Mononuclear cell (primary cell): Measurements from ENCODE around the gene SPARC. TPM values are rescaled to one million over a fixed set of nuclear protein-coding genes. Genes with fewer than 3 reads are reported as not detected.
"Not testable (repeated sequence)": the region's sequence is repeated elsewhere in the genome, so short reads cannot be mapped to it uniquely, and the experiment has no call there.

Experiments
- H3K27me3 ChIP-seq: 2 replicates; pipeline ENCODE4 v1.6.0; 2011; ENCODE audit warnings: low read length, control low read depth; ENCODE audit not compliant: insufficient read depth
- H3K4me1 ChIP-seq: 2 replicates; pipeline ENCODE4 v1.5.1; 2011; ENCODE audit warnings: mild to moderate bottlenecking, low read length, control low read depth; ENCODE audit not compliant: insufficient read depth
- H3K4me3 ChIP-seq: 2 replicates; pipeline ENCODE4 v1.5.1; 2011; ENCODE audit warnings: mild to moderate bottlenecking, low read length, moderate library complexity
- H3K9me3 ChIP-seq: 2 replicates; pipeline ENCODE4 v1.5.1; 2011; ENCODE audit warnings: low read depth, mild to moderate bottlenecking, control low read depth, low read length
- total RNA-seq: library from RNA; depleted of rRNA; stranded (reverse); fragments of >200 nt; gene quantifications from one replicate; pipeline ENCODE4 v1.2.3, GENCODE V29; 2012

The SPARC gene, protein sequence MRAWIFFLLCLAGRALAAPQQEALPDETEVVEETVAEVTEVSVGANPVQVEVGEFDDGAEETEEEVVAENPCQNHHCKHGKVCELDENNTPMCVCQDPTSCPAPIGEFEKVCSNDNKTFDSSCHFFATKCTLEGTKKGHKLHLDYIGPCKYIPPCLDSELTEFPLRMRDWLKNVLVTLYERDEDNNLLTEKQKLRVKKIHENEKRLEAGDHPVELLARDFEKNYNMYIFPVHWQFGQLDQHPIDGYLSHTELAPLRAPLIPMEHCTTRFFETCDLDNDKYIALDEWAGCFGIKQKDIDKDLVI
- 110 TPM for total RNA-seq

DNA sequence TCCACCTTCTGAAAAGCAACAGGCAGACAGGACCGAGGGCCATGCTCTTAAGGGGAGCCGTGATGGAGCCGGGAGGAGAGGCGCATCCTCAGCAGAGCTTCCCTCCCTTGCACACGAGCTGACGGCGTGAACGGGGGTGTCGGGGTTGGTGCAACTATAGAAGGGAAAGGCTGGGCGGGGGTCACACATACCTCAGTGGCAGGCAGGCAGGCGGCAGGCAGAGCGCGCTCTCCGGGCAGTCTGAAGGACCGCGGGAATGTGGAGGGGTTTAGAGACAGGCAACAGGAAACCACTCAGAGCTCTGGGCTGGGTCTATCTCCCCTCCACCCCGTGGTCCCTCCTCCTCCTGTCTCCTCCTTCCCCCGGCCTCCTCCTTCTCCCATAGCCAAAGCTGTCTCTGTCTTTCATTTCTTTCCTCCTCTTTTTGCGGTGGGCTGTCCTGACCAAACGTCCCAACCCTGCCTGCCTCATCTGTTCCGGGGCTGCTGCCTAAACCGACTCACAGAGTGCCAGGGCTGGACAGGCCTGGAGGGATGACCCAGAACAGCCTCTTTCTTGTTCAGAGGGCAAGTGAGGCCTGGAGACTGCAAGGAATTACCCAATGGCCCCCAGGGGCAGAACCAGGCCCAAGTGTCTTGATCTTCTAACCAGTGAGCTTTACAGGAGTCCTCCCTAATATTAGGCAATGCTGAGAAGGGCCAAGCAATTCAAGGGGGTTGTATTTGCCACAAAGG is at the start of gene SPARC:
TSS of gene SPARC (minus strand) at position 242 of the 734 bp plus-strand sequence. CDS start 10,727 bp downstream, outside the sequence.
- Histone ChIP-seq H3K27me3 (peaks cover 5% of the 10 kb centered on the region), H3K4me1 (peaks cover 42% of the 10 kb centered on the region), H3K4me3 (no peak within 1 kb of the TSS), H3K9me3 (no peaks in the 10 kb centered on the region)

DNA sequence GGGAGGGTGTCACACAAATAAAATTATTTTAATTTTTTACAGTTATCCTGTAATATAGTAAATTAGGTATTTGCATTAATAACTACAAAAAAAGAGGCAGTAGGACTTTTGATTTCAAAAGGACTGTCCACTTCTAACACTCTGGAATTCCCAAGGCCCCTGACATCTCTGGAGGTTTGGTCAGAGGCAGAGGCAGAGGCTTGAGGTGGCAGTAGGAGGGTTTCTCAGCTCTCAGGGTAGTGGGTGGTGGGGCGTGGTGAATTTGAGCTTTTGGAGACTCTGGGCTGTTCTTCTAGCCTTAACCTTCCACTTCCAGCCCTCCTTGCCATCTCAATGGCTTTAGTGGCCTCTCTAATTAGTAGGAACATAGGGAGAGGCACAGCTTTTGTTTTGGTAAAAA is 48.9 kb upstream of the SPARC start:
- H3K9me3 ChIP-seq: no peaks in the 10 kb centered on the region
- peaks cover 4% of the 10 kb centered on the region for H3K4me1 ChIP-seq
- H3K27me3 ChIP-seq: no peaks in the 10 kb centered on the region
- no peak overlapping the region for H3K4me3 ChIP-seq

DNA sequence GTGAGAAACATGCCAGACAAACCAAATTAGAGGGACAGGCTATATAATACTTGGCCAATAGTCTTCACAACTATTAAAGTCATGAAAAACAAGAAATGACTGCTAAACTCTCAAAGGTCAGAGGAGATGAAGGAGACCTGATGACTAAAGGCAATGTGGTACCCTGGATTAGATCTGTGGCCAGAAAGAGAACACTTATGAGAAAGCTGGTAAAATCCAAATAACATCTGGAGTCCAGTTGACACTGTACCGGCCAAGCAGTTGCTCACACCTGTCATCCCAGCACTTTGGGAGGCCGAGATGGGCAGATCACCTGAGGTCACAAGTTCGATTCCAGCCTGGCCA is 47.3 kb upstream of the SPARC start:
- Histone ChIP-seq H3K4me3 (no peak overlapping the region), H3K9me3 (no peaks in the 10 kb centered on the region), H3K27me3 (no peaks in the 10 kb centered on the region), H3K4me1 (no peaks in the 10 kb centered on the region)

DNA sequence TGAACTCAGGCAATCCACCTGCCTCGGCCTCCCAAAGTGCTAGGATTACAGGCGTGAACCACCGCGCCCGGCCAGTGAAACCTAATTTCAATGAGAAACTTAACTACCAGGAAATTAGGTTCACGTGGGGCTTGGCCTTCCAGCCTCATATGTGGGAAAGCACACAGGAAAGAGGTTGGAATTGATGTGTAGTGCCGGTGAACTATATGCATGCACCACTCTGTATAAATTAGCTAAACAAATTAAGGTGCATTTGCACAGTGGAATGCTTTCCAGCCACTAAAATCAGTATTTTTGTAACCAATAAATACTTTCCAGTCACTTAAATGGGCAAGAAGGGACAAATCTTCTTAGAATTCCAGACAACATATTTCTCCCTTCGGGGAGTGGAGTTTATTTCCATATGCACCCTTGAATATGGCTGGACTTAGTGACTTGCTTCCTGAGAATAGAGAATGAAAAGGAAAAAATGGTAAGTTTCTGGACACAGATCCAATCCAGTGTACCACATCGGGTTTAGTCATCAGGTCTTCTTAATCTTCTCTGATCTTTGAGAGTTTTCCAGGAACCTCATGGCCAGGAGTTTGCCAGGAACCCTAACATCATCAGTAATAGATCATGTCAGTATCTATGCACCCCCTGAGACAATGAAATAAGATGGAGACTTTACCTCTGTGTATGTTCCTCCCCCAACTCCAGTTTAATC is 46.8 kb upstream of the SPARC start:
- H3K4me3 ChIP-seq: no peak overlapping the region
- H3K4me1 ChIP-seq: no peaks in the 10 kb centered on the region
- no peaks in the 10 kb centered on the region for H3K9me3 ChIP-seq
- no peaks in the 10 kb centered on the region for H3K27me3 ChIP-seq

DNA sequence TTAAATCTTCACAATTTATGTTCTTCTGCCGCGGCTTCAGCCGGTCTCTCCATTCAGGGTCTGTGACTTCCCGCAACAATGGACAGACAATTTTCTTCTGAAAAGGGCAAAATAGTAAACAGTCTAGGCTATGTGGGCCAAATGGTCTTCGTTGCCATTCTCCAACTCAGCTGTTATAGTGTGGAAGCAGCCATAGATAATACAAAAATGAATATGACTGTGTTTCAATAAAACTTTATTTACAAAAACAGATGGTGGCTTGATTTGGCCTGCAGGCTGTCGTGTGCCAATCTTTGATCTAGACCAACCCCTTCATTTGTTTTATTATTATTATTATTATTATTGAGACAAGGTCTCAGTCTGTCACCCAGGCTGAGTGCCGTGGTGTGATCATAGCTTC is 43.7 kb upstream of the SPARC start:
- Histone ChIP-seq H3K4me1 (no peaks in the 10 kb centered on the region), H3K4me3 (no peak overlapping the region), H3K27me3 (no peaks in the 10 kb centered on the region), H3K9me3 (no peaks in the 10 kb centered on the region)

DNA sequence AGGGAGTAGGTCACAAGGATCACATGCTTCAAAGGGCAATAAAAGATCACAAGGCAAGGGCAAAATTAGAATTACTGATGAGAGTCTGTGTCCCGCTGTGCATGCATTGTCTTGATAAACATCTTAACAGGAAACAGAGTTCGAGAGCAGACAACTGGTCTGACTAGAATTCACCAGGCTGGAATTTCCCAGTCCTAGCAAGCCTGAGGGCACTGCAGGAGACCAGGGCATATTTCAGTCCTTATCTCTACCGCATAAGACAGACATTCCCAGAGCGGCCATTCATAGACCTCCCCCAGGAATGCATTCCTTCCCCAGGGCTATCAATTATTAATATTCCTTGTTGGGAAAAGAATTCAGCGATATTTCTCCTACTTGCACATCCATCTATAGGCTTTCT is 42.9 kb upstream of the SPARC start:
- H3K9me3 ChIP-seq, H3K4me1 ChIP-seq, H3K27me3 ChIP-seq, H3K4me3 ChIP-seq: not testable (repeated sequence)

DNA sequence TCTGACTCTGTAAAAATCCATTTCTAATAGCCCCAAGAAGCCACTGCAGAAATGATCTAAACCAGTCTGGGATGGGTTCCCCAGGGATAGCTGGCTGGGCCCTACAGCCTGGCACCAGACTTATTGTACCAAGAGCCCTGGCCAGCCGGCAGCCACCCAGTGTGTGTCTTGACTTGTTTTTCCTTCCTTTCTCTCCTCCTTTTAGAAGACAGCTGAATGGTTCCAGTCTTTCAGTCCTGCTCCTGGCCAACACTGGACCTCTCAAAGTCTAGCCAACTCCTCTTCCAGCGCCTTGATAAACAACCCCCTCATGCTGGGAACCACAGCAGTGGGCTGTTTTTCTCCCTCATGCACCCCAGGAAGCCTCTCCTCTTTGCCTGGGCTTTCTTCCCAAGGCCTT is 37.6 kb upstream of the SPARC start:
- H3K4me1 ChIP-seq: peaks cover 27% of the 10 kb centered on the region
- H3K27me3 ChIP-seq: no peaks in the 10 kb centered on the region
- H3K4me3 ChIP-seq: no peak overlapping the region
- H3K9me3 ChIP-seq: no peaks in the 10 kb centered on the region

DNA sequence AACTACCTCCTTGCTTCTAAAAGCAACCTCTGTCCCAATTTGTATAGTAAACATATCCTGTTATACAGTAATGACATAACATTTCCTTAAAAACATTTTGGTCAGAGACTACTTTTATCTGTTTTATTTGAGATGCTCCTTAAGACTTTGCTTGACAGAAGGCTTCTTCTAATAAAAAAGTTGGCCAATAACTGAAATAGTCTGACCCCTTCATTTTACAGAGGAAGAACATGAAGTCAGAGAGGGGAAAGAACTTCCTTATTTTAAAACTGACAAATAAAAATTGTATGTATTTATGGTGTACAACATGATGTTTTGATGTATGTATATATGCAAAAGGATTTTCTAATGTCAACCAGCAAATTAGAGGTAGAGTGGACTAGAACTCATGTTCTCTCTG is 35.8 kb upstream of the SPARC start:
- no peak overlapping the region for H3K4me3 ChIP-seq
- H3K4me1 ChIP-seq: peaks cover 27% of the 10 kb centered on the region
- no peaks in the 10 kb centered on the region for H3K9me3 ChIP-seq
- H3K27me3 ChIP-seq: no peaks in the 10 kb centered on the region

DNA sequence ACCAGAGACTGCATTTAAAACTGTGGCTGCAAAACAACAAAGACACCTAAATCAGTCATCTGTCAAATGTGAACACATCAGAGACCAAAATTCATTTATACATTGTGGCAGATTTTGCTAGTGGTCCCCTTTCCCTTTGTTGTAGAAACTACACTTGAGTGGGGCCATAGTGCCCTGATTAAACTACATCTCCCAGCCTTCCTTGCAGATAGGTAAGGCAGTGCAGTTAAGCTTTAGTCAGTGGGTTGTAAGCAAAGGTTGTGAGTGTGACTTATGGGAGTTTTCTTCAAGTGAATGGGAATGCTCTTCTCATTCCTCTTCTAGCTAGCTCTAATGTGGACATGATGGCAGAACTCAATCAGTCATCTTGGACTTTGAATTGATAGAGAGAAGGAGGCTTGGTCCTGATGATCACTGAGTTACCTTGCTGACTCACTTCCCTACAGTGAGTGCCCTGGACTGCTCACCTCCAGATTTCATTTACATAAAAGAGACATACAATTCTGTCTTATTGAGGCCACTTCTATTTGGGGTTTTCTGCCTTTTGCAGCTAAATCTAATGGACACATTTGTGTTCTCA is 35.2 kb upstream of the SPARC start:
- Histone ChIP-seq H3K9me3 (no peaks in the 10 kb centered on the region), H3K4me3 (no peak overlapping the region), H3K4me1 (peaks cover 27% of the 10 kb centered on the region), H3K27me3 (no peaks in the 10 kb centered on the region)

DNA sequence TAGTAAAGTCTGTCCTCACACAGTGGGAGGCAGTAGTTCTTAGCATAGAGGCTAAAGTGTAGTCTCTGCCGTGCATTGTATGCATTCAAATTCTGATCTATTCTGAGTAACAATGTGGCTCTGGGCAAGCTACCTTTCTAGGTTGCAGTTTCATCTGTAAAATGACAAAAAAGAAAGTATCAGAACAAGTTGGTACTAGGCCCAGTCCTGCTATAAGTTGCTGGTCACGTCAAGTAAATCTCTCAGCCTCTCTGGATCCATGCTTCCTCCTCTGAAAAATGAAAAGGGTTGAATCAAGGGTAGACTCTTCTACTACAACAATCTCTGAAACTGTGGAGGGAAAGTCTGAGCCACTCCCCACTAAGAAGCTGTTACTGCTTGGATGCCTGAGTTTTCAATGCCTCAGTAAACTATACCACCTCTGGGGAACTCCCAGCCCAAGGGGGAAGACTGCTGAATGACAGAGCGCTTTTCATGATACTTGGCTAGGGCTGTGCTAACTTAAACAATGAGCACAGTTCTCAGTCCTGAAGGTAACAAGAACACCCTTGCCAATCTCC is 34.5 kb upstream of the SPARC start:
- H3K4me3 ChIP-seq: no peak overlapping the region
- no peaks in the 10 kb centered on the region for H3K9me3 ChIP-seq
- peaks cover 27% of the 10 kb centered on the region for H3K4me1 ChIP-seq
- no peaks in the 10 kb centered on the region for H3K27me3 ChIP-seq

DNA sequence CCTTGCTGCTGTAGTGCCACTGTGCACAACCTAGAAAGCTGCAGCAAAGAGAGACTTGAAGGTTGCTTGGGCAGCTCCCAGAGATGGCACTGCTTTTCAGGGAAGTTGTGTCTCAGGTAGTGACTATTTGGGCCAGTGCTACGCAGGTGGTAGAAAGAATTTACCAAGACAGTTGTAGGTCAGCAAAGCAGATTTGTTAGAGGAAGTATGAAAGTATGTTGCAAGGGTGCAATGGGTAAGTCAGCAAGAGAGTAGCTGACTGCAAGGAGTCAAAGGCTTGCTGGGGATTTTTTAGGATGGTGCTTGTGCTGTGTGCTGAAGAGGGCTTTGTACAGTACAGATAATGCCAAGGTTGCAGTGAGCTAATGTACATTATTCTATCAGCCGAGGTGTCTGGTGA is 33.5 kb upstream of the SPARC start:
- Histone ChIP-seq H3K4me1 (peaks cover 27% of the 10 kb centered on the region), H3K4me3 (no peak overlapping the region), H3K27me3 (no peaks in the 10 kb centered on the region), H3K9me3 (no peaks in the 10 kb centered on the region)

DNA sequence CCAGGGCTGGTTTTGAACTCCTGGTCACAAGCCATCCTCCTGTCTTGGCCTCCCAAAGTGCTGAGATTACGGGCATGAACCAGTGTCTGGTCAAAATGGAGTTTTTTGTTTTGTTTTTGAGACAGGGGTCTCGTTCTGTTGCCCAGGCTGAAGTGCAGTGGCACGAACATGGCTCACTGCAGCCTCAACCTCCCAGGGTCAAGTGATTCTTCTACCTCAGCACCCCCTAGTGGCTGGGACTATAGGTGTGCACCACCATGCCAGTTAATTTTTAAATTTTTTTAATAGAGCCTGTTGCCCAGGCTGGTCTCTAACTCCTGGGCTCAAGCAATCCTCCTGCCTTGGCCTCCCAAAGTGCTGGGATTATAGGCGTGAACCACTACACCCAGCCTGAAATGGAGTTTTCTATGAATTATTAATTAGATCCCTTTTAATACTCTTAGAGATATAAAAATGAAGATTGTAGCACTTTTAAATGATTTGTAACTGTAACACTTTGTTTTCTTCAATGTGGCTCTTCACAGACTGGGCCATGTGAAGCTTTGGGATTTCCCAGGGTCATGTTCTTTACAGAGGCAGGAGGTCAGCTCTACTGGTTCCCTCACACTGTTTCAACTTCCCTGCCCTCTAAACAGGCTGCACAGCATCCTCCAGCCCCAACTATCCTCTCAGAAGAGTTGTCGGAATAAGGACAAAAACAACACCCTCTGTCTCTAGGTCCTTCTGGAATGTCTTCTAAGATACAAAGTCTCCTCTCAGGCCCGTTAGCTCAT is 32.7 kb upstream of the SPARC start:
- H3K9me3 ChIP-seq: no peaks in the 10 kb centered on the region
- no peaks in the 10 kb centered on the region for H3K27me3 ChIP-seq
- no peak overlapping the region for H3K4me3 ChIP-seq
- peaks cover 27% of the 10 kb centered on the region for H3K4me1 ChIP-seq

DNA sequence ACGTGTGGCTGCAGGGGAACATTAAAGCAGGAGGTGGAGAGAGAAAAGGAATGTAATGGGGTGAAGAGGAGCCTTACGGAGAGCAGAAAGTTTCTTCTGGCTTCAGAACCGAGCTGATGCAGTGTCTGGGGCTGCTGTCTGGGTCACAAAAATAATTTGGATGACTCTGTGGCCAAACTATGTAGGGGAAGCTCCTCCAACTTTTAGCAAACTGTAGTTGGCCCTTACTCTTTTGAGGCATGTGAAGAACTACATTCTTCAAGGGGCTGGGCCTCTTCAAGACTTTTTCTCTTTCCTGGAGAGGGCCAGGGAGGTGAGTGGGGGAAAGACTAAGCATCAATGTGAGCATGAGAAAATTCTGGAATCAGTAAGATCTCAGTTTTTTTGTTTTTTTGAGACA is 31.9 kb upstream of the SPARC start:
- H3K9me3 ChIP-seq: no peaks in the 10 kb centered on the region
- H3K27me3 ChIP-seq: no peaks in the 10 kb centered on the region
- no peak overlapping the region for H3K4me3 ChIP-seq
- peaks cover 27% of the 10 kb centered on the region for H3K4me1 ChIP-seq

DNA sequence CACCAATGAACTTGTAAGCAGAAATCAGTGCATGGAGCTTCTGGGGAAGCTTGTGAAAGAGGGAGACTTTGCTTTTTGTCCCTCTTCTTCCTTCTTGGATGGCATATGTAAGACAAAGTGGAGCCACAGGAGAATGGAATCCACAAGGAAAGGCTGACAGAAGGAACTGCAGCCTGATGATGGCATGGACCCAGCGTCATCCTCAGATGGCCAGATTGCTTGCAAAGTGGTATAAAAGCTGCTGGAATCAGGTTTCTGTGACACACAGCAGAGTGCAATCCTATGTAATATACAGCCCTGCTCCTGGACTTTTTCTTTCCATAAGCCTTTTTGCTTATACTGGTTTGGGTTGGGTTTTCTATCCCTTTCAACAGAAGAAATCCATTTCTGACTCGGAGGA is 31.4 kb upstream of the SPARC start:
- Histone ChIP-seq H3K4me1 (peaks cover 27% of the 10 kb centered on the region), H3K27me3 (no peaks in the 10 kb centered on the region), H3K4me3 (no peak overlapping the region), H3K9me3 (no peaks in the 10 kb centered on the region)
